HepG2 (cell line): ENCODE data around the gene HBA2. TPM values are rescaled to one million over a fixed set of nuclear protein-coding genes. Genes with fewer than 3 reads are reported as not detected.
A peak's percentile ranks its signal among the peaks of the same experiment; 100 is the strongest.

Source experiments
- HNF4G ChIP-seq, 2 experiments: sonication (generic) in 1 of 2; formaldehyde crosslinking in 1 of 2; IDR thresholded peaks; 2 replicates each; pipeline versions ENCODE4 v1.4.0 to v1.6.1; 2011 to 2020; ENCODE audit warnings: borderline replicate concordance in 2 of 2, low read depth in 2 of 2, mild to moderate bottlenecking in 2 of 2, low read length in 1 of 2, missing genetic modification reagents in 1 of 2, moderate library complexity in 1 of 2
- MLLT10 ChIP-seq: sonication (generic); formaldehyde crosslinking; IDR thresholded peaks from 2 replicates; pipeline ENCODE4 v1.4.0; 2020; ENCODE audit warnings: missing genetic modification reagents
- NFAT5 ChIP-seq: sonication (generic); formaldehyde crosslinking; IDR thresholded peaks from 2 replicates; pipeline ENCODE4 v1.4.0; 2020; ENCODE audit warnings: missing genetic modification reagents
- NFYC ChIP-seq: IDR thresholded peaks from 2 replicates; pipeline ENCODE4 v1.6.1; 2016; ENCODE audit warnings: missing genetic modification reagents, missing compliant biosample characterization
- PRDM15 ChIP-seq: sonication (generic); formaldehyde crosslinking; IDR thresholded peaks from 2 replicates; pipeline ENCODE4 v1.4.0; 2020; ENCODE audit warnings: missing genetic modification reagents
- TEF ChIP-seq: sonication (generic); formaldehyde crosslinking; IDR thresholded peaks from 2 replicates; pipeline ENCODE4 v1.5.0; 2020; ENCODE audit warnings: missing genetic modification reagents
- ZBTB1 ChIP-seq: sonication (generic); formaldehyde crosslinking; IDR thresholded peaks from 2 replicates; pipeline ENCODE4 v1.4.0; 2020; ENCODE audit warnings: missing genetic modification reagents, borderline replicate concordance
- ZNF503 ChIP-seq: sonication (generic); formaldehyde crosslinking; IDR thresholded peaks from 2 replicates; pipeline ENCODE4 v1.4.0; 2020; ENCODE audit warnings: missing genetic modification reagents
- ZNF530 ChIP-seq: sonication (generic); formaldehyde crosslinking; IDR thresholded peaks from 2 replicates; pipeline ENCODE4 v1.5.0; 2020; ENCODE audit warnings: low read depth, mild to moderate bottlenecking, missing genetic modification reagents
- ZNF737 ChIP-seq: sonication (generic); formaldehyde crosslinking; IDR thresholded peaks from 2 replicates; pipeline ENCODE4 v1.5.0; 2020; ENCODE audit warnings: missing genetic modification reagents, mild to moderate bottlenecking, borderline replicate concordance
- ZNF800 ChIP-seq: sonication (generic); formaldehyde crosslinking; IDR thresholded peaks from 2 replicates; pipeline ENCODE4 v1.4.0; 2020; ENCODE audit warnings: missing genetic modification reagents
- polyA plus RNA-seq, 8 experiments: library from polyadenylated mRNA; depleted of rRNA in 3 of 8; stranded (reverse) in 7 of 8; unstranded in 1 of 8; fragments of >200 nt; fragmentation: Illumina TruSeq in 4 of 8; extraction: Trizol in 4 of 8; gene quantifications; 2 replicates each; pipeline versions ENCODE4 v1.2.1 to v1.2.3, GENCODE V29; 2011 to 2016; ENCODE audit warnings: low read depth in 4 of 8, missing spikeins in 1 of 8, mixed read lengths in 1 of 8; ENCODE audit not compliant: insufficient read depth in 1 of 8
- total RNA-seq, 5 experiments: library from RNA; depleted of rRNA; stranded (reverse); fragments of >200 nt; fragmentation: Illumina TruSeq; extraction: Trizol; gene quantifications; 2 replicates each; pipeline ENCODE4 v1.2.3, GENCODE V29; 2016; ENCODE audit warnings: low read depth in 1 of 5

HBA2 gene
- total and polyA plus RNA-seq, 2 of the 13 experiments (the other 11 are each of a cell fraction or from before 2014, with no cell fraction given) = not detected

GRCh38 chr16:180681-181564 lies 8.2 kb downstream of the HBA2 start (continued):
- peak; percentile 75 for TF ChIP-seq ZBTB1 (CRISPR knock-in tag)
- no peak for TF ChIP-seq ZNF737 (CRISPR knock-in tag)
- TF ChIP-seq PRDM15 (CRISPR knock-in tag) = peak; percentile 75; the same call in 1 of the 2 replicates
- no peak for TF ChIP-seq MLLT10 (CRISPR knock-in tag)
- TF ChIP-seq ZNF530 (CRISPR knock-in tag) = peak; percentile 91; the same call in 1 of the 2 replicates
- peak; percentile 55 for TF ChIP-seq NFYC (CRISPR knock-in tag)
- TF ChIP-seq HNF4G (IDR thresholded peaks at IDR 0.05; ENCODE audit: borderline replicate concordance, low read depth, low read length) = no peak
- peak; percentile 66; the same call in 1 of the 2 replicates for TF ChIP-seq HNF4G (CRISPR knock-in tag; IDR thresholded peaks at IDR 0.05; ENCODE audit: borderline replicate concordance, low read depth)
- TF ChIP-seq NFAT5 (CRISPR knock-in tag) = peak; percentile 95
- TF ChIP-seq ZNF503 = peak; percentile 81
- peak; percentile 99 for TF ChIP-seq ZNF800 (CRISPR knock-in tag)
- TF ChIP-seq TEF = peak; percentile 88
